Loucy (cell line): ENCODE data around the gene TLX3.
"Not testable (repeated sequence)": the region's sequence is repeated elsewhere in the genome, so short reads cannot be mapped to it uniquely, and the experiment has no call there.

ENCODE experiments used
- H2AFZ ChIP-seq: fragments of 200-600 bp; sonication (generic); 2 replicates; pipeline ENCODE4 v1.6.0; 2016; ENCODE audit warnings: antibody characterized with exemption, mild to moderate bottlenecking, low read length, moderate library complexity
- H3F3A ChIP-seq: fragments of 200-600 bp; 2 replicates; pipeline ENCODE4 v1.6.0; 2016; ENCODE audit warnings: antibody characterized with exemption, low read depth, mild to moderate bottlenecking
- H3K27me3 ChIP-seq: fragments of 200-600 bp; sonication (generic); 2 replicates; pipeline ENCODE4 v1.6.1; 2014; ENCODE audit warnings: low read length, mild to moderate bottlenecking; ENCODE audit not compliant: insufficient read depth, poor library complexity, severe bottlenecking
- H3K36me3 ChIP-seq: fragments of 200-600 bp; sonication (generic); 2 replicates; pipeline ENCODE4 v1.6.1; 2016; ENCODE audit warnings: low read length; ENCODE audit not compliant: insufficient read depth
- H3K4me1 ChIP-seq: fragments of 200-600 bp; sonication (generic); 2 replicates; pipeline ENCODE4 v1.5.1; 2014; ENCODE audit warnings: low read length, mild to moderate bottlenecking; ENCODE audit not compliant: insufficient read depth, poor library complexity, severe bottlenecking
- H3K4me2 ChIP-seq: fragments of 200-600 bp; sonication (generic); 2 replicates; pipeline ENCODE4 v1.6.0; 2014; ENCODE audit warnings: antibody characterized with exemption, low read length, low read depth, mild to moderate bottlenecking; ENCODE audit not compliant: poor library complexity, severe bottlenecking
- H3K4me3 ChIP-seq: fragments of 200-600 bp; sonication (generic); 2 replicates; pipeline ENCODE4 v1.5.1; 2014; ENCODE audit warnings: low read length, mild to moderate bottlenecking, mixed read lengths; ENCODE audit not compliant: poor library complexity, severe bottlenecking
- H3K79me2 ChIP-seq: fragments of 200-600 bp; sonication (generic); 2 replicates; pipeline ENCODE4 v1.6.1; 2014; ENCODE audit warnings: low read length; ENCODE audit not compliant: insufficient read depth
- H3K9ac ChIP-seq: fragments of 200-600 bp; sonication (generic); 2 replicates; pipeline ENCODE4 v1.6.0; 2014; ENCODE audit warnings: mild to moderate bottlenecking, low read depth, low read length, moderate library complexity; ENCODE audit not compliant: poor library complexity, severe bottlenecking
- H3K9me2 ChIP-seq: fragments of 200-600 bp; sonication (generic); replicated peaks from 2 replicates; pipeline ENCODE4 v1.6.1; 2016; ENCODE audit warnings: low read depth, low read length, mixed read lengths
- H3K9me3 ChIP-seq: fragments of 200-600 bp; sonication (generic); 2 replicates; pipeline ENCODE4 v1.6.1; 2014; ENCODE audit warnings: mild to moderate bottlenecking, antibody characterized with exemption, low read length, low read depth; ENCODE audit not compliant: insufficient read depth
- H4K20me1 ChIP-seq: fragments of 200-600 bp; sonication (generic); 2 replicates; pipeline ENCODE4 v1.6.0; 2014; ENCODE audit warnings: antibody characterized with exemption, low read length, mild to moderate bottlenecking; ENCODE audit not compliant: insufficient read depth, poor library complexity, severe bottlenecking
- CTCF ChIP-seq: fragments of 200-600 bp; sonication (generic); conservative IDR thresholded peaks from 2 replicates; pipeline ENCODE4 v1.5.1; 2014; ENCODE audit warnings: mild to moderate bottlenecking, antibody characterized with exemption, low read length
- EZH2phosphoT487 ChIP-seq: fragments of 200-600 bp; IDR thresholded peaks from 2 replicates; pipeline ENCODE4 v1.6.1; 2018; ENCODE audit warnings: antibody characterized with exemption, mild to moderate bottlenecking, moderate library complexity, borderline replicate concordance

TLX3 gene

GRCh38 chr5:171295299-171295698 is 13.7 kb upstream of the TLX3 start:
- Histone ChIP-seq H3F3A (no peaks in the 10 kb centered on the region), H3K36me3 (no peaks in the 10 kb centered on the region), H3K4me1 (peaks cover 35% of the 10 kb centered on the region), H2AFZ (no peak overlapping the region), H4K20me1 (no peaks in the 10 kb centered on the region), H3K9ac (no peak overlapping the region), H3K27me3 (no peaks in the 10 kb centered on the region), H3K4me2 (peak overlapping the region; percentile 31), H3K9me2 (no peaks in the 10 kb centered on the region), H3K79me2 (no peaks in the 10 kb centered on the region), H3K9me3 (no peaks in the 10 kb centered on the region), H3K4me3 (peak overlapping the region; percentile 12)
- TF ChIP-seq EZH2phosphoT487 (no peak), CTCF (no peak)

DNA sequence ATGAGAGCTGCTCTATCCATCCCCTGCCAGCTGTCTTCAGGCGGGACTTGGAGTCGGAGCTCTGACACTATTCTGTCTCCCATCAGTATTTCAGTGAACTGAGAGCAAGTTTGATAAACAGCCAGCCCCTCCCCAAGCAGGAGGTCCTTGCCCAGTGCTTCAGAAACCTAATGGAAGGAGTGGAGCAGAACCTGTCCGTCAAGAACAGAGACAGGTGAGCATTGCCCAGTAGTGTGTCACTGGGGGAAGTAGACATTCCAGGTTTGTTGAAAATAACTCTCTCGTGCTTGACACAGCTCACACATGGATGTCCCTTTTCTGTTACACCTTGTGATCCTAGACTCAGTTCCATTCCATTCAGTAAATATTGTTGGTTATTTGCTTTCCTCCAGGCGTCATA is 13.2 kb upstream of the TLX3 start:
- H3K4me1 ChIP-seq = peaks cover 35% of the 10 kb centered on the region
- no peaks in the 10 kb centered on the region for H3K9me3 ChIP-seq
- TF ChIP-seq EZH2phosphoT487 = no peak
- no peak for TF ChIP-seq CTCF
- H3K4me3 ChIP-seq = peak overlapping the region; percentile 12
- H2AFZ ChIP-seq = no peak overlapping the region
- no peaks in the 10 kb centered on the region for H3K79me2 ChIP-seq
- no peaks in the 10 kb centered on the region for H3K9me2 ChIP-seq
- H3K27me3 ChIP-seq = no peaks in the 10 kb centered on the region
- no peaks in the 10 kb centered on the region for H3K36me3 ChIP-seq
- no peaks in the 10 kb centered on the region for H4K20me1 ChIP-seq
- H3K9ac ChIP-seq = no peak overlapping the region
- peak overlapping the region; percentile 31 for H3K4me2 ChIP-seq
- no peaks in the 10 kb centered on the region for H3F3A ChIP-seq

GRCh38 chr5:171297941-171298340 is 11.1 kb upstream of the TLX3 start:
- H3K79me2 ChIP-seq, H3K4me3 ChIP-seq, H3K9me3 ChIP-seq, H3K4me2 ChIP-seq, H3K27me3 ChIP-seq, H4K20me1 ChIP-seq, H2AFZ ChIP-seq, H3K9ac ChIP-seq, H3K36me3 ChIP-seq, H3F3A ChIP-seq, H3K9me2 ChIP-seq: not testable (repeated sequence)
- H3K4me1 ChIP-seq = peaks cover 29% of the 10 kb centered on the region

DNA sequence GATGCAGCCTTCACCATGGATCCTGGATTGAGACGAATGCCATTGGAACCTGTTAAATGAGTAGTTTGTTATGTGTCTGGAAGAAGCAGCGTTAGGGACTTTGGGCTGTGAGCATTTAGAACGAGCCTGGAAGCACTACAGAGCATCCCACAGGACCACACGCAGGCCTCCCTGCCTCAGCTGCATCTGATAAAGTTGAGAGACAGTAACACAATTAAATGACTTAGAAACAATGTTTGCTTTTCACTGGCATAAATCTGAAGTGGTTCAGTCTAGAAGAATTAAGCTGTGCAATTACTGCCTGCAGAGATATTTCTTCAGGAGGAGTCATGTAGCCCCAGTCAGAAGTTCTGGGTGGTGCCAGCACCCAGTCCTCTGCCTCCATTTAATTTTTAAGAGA is 9.8 kb upstream of the TLX3 start:
- TF ChIP-seq CTCF = no peak
- TF ChIP-seq EZH2phosphoT487 = no peak
- Histone ChIP-seq H3K4me3 (no peak overlapping the region), H3K36me3 (no peaks in the 10 kb centered on the region), H3K4me1 (peaks cover 17% of the 10 kb centered on the region), H3F3A (no peaks in the 10 kb centered on the region), H3K9me3 (no peaks in the 10 kb centered on the region), H3K79me2 (no peaks in the 10 kb centered on the region), H3K9me2 (no peaks in the 10 kb centered on the region), H3K9ac (no peak overlapping the region), H4K20me1 (no peaks in the 10 kb centered on the region), H3K4me2 (no peak overlapping the region), H3K27me3 (no peaks in the 10 kb centered on the region), H2AFZ (no peak overlapping the region)
